BE2C (cell line): Measurements from ENCODE around the gene RAP1GDS1.

Source experiments
- DNase-seq: peaks from one replicate; pipeline ENCODE4 v3.0.0-alpha.2; 2020
- H3K27me3 ChIP-seq: fragments of 250-450 bp; sonication (Bioruptor Pico); 2 replicates; pipeline ENCODE4 v1.5.1; 2020; ENCODE audit warnings: mild to moderate bottlenecking
- H3K36me3 ChIP-seq: fragments of 250-450 bp; sonication (Bioruptor Pico); 2 replicates; pipeline ENCODE4 v1.5.1; 2020; ENCODE audit warnings: mild to moderate bottlenecking
- H3K4me1 ChIP-seq: fragments of 250-450 bp; sonication (Bioruptor Pico); 2 replicates; pipeline ENCODE4 v1.5.1; 2020
- H3K4me3 ChIP-seq: 2 replicates; pipeline ENCODE4 v1.5.1; 2011; ENCODE audit warnings: low read depth, low read length
- H3K9me3 ChIP-seq: fragments of 250-450 bp; sonication (Bioruptor Pico); 2 replicates; pipeline ENCODE4 v1.5.1; 2020
- CTCF ChIP-seq: IDR thresholded peaks from 2 replicates; pipeline ENCODE4 v1.5.1; 2012; ENCODE audit warnings: mild to moderate bottlenecking, low read depth, low read length

The RAP1GDS1 gene

GRCh38 chr4:98421111-98421510, 159.9 kb downstream of the RAP1GDS1 start:
- peaks cover 52% of the 10 kb centered on the region for H3K36me3 ChIP-seq
- H3K9me3 ChIP-seq, result no peaks in the 10 kb centered on the region; the same call in 1 of the 2 replicates
- no peaks in the 10 kb centered on the region for H3K4me1 ChIP-seq
- no peaks in the 10 kb centered on the region for H3K27me3 ChIP-seq
- no peak overlapping the region for H3K4me3 ChIP-seq
- DNase-seq, result no peak
- TF ChIP-seq CTCF, result no peak

GRCh38 chr4:98423009-98423408, 161.8 kb downstream of the RAP1GDS1 start:
- Histone ChIP-seq H3K4me3 (no peak overlapping the region), H3K27me3 (no peaks in the 10 kb centered on the region), H3K4me1 (no peaks in the 10 kb centered on the region), H3K9me3 (no peaks in the 10 kb centered on the region; the same call in 1 of the 2 replicates), H3K36me3 (peaks cover 36% of the 10 kb centered on the region)
- no peak for DNase-seq
- no peak for TF ChIP-seq CTCF

- no peaks in the 10 kb centered on the region for H3K9me3 ChIP-seq
- H3K27me3 ChIP-seq, result no peaks in the 10 kb centered on the region
- no peaks in the 10 kb centered on the region for H3K4me1 ChIP-seq
- H3K4me3 ChIP-seq, result no peak overlapping the region
- no peak for DNase-seq
- no peak for TF ChIP-seq CTCF
- peaks cover 4% of the 10 kb centered on the region for H3K36me3 ChIP-seq
Measured at GRCh38 chr4:98430708-98431403, 169.7 kb downstream of the RAP1GDS1 start.

GRCh38 chr4:98433691-98434090, 172.5 kb downstream of the RAP1GDS1 start:
- no peak for DNase-seq
- no peak for TF ChIP-seq CTCF

GRCh38 chr4:98434816-98435215, 173.6 kb downstream of the RAP1GDS1 start:
- no peak for DNase-seq

More at GRCh38 chr4:98433691-98434090, 172.5 kb downstream of the RAP1GDS1 start:
- no peaks in the 10 kb centered on the region for H3K9me3 ChIP-seq
- no peak overlapping the region for H3K4me3 ChIP-seq
- H3K27me3 ChIP-seq, result no peaks in the 10 kb centered on the region
- H3K4me1 ChIP-seq, result no peaks in the 10 kb centered on the region
- H3K36me3 ChIP-seq, result peaks cover 6% of the 10 kb centered on the region

More at GRCh38 chr4:98434816-98435215, 173.6 kb downstream of the RAP1GDS1 start:
- Histone ChIP-seq H3K36me3 (peaks cover 6% of the 10 kb centered on the region), H3K9me3 (no peaks in the 10 kb centered on the region), H3K4me1 (no peaks in the 10 kb centered on the region), H3K27me3 (no peaks in the 10 kb centered on the region), H3K4me3 (no peak overlapping the region)
- TF ChIP-seq CTCF, result no peak
